IgD-negative memory B cell (primary cell): Measurements from ENCODE around the gene MLLT3. TPM values are rescaled to one million over a fixed set of nuclear protein-coding genes. Genes with fewer than 3 reads are reported as not detected.
A peak's percentile ranks its signal among the peaks of the same experiment; 100 is the strongest.
"Not testable (repeated sequence)": the region's sequence is repeated elsewhere in the genome, so short reads cannot be mapped to it uniquely, and the experiment has no call there.

Source experiments
- H3K27ac Mint-ChIP-seq, 3 donors: one replicate each; pipeline ENCODE4 v1.8.0; 2020 to 2022; ENCODE audit warnings: mild to moderate bottlenecking in 3 of 3, mixed read lengths in 3 of 3, moderate library complexity in 1 of 3
- H3K27me3 Mint-ChIP-seq: one replicate; pipeline ENCODE4 v1.8.0; 2021; ENCODE audit warnings: mixed read lengths
- H3K36me3 Mint-ChIP-seq: one replicate; pipeline ENCODE4 v1.8.0; 2020; ENCODE audit warnings: mild to moderate bottlenecking, mixed read lengths
- H3K4me1 Mint-ChIP-seq, 3 donors: one replicate each; pipeline ENCODE4 v1.8.0; 2020 to 2022; ENCODE audit warnings: mixed read lengths in 3 of 3, mild to moderate bottlenecking in 1 of 3
- H3K4me3 Mint-ChIP-seq, 4 donors: one replicate each; pipeline ENCODE4 v1.8.0; 2020 to 2022; ENCODE audit warnings: mild to moderate bottlenecking in 4 of 4, mixed read lengths in 4 of 4, moderate library complexity in 3 of 4
- H3K9me3 Mint-ChIP-seq, 3 donors: one replicate each; pipeline ENCODE4 v1.8.0; 2020 to 2021; ENCODE audit warnings: mixed read lengths in 3 of 3, mild to moderate bottlenecking in 1 of 3
- polyA plus RNA-seq: library from polyadenylated mRNA; unstranded; fragments of 300-500 nt; fragmentation: Illumina TruSeq; gene quantifications from one replicate; pipeline ENCODE4 v1.2.3, GENCODE V29; 2021

MLLT3 gene
- 3.2 TPM for polyA plus RNA-seq

GRCh38 chr9:20622330-20623020 lies at the start of gene MLLT3:
Gene MLLT3 (minus strand): TSS chr9:20622499.
- H3K4me3 Mint-ChIP-seq, result peak within 1 kb of the TSS; percentile 91 to 97 (median 94)
- H3K9me3 Mint-ChIP-seq, result peaks cover 0 to 2% (median 0%) of the 10 kb centered on the region in 3 donors
- H3K27me3 Mint-ChIP-seq, result peaks cover 33% of the 10 kb centered on the region
- H3K36me3 Mint-ChIP-seq, result no peaks in the 10 kb centered on the region
- peaks cover 14 to 31% (median 30%) of the 10 kb centered on the region in 3 donors for H3K4me1 Mint-ChIP-seq
- H3K27ac Mint-ChIP-seq, result peak within 1 kb of the TSS; percentile 83 to 95 (median 89)

GRCh38 chr9:20671635-20672034 lies 49.3 kb upstream of the MLLT3 start:
- no peaks in the 10 kb centered on the region for H3K4me1 Mint-ChIP-seq
- H3K36me3 Mint-ChIP-seq, result no peaks in the 10 kb centered on the region
- H3K27ac Mint-ChIP-seq, result no peak overlapping the region
- H3K27me3 Mint-ChIP-seq, result no peaks in the 10 kb centered on the region
- no peak overlapping the region for H3K4me3 Mint-ChIP-seq
- no peaks in the 10 kb centered on the region for H3K9me3 Mint-ChIP-seq

DNA sequence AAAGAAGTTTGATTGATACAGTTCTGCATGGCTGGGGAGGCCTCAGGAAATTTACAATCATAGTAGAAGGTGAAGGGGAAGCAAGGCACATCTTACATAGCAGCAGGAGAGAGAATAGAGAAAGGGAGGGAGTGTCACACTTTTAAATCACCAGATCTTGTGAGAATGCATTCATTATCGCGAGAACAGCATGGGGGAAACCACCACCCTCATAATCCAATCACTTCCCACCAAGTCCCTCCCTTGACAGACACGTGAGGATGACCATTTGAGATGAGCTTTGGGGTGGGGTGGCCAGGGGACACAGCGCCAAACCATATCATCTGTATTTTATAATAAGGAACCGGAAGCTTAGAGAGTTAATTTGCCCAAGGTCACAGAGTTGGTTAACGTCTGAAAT lies 48.1 kb upstream of the MLLT3 start:
- H3K27me3 Mint-ChIP-seq, result no peaks in the 10 kb centered on the region
- H3K4me3 Mint-ChIP-seq, result no peak overlapping the region
- no peaks in the 10 kb centered on the region for H3K4me1 Mint-ChIP-seq
- H3K36me3 Mint-ChIP-seq, result no peaks in the 10 kb centered on the region
- no peak overlapping the region for H3K27ac Mint-ChIP-seq
- no peaks in the 10 kb centered on the region for H3K9me3 Mint-ChIP-seq

DNA sequence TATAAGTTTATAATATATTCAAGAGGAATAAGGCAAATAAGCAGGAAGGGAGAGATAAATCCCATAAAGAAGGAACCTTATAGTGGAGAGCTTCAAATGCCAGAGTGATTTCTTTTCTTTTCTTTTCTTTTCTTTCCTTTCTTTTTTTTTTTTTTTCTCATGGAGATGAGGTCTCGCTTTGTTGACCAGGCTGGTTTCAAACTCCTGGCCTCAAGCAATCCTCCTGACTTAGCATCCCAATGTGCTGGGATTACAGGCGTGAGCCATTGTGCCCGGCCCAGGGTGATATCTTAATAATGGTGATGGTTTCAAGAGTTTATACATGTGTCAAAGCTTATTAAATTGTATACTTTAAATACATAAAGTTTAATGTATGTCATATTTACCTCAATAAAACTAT lies 42.2 kb upstream of the MLLT3 start:
- Mint-ChIP-seq H3K27me3 (peaks cover 1% of the 10 kb centered on the region), H3K4me3 (no peak overlapping the region), H3K27ac (no peak overlapping the region)

DNA sequence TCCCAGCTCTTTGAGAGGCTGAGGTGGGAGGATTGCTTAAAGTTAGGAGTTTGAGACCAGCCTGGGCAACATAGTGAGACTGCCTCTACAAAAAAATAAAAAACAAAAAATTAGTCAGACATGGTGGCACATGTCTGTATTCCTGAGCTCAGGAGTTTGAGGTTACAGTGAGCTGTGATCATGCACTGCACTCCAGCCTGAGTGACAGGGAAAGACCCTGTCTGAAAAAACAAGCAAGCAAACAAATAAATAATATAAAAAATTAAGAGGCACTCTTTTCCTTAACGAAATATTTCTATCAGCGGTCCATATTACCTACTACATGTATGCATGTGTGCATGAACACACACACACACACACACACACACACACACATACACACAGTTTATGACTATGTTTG lies 40.8 kb upstream of the MLLT3 start:
- Mint-ChIP-seq H3K36me3 (no peaks in the 10 kb centered on the region), H3K9me3 (no peaks in the 10 kb centered on the region), H3K27ac (no peak overlapping the region)

More for the DNA sequence above, 42.2 kb upstream of the MLLT3 start:
- no peaks in the 10 kb centered on the region for H3K36me3 Mint-ChIP-seq
- peaks cover 0 to 3% (median 3%) of the 10 kb centered on the region in 3 donors for H3K4me1 Mint-ChIP-seq
- no peaks in the 10 kb centered on the region for H3K9me3 Mint-ChIP-seq

DNA sequence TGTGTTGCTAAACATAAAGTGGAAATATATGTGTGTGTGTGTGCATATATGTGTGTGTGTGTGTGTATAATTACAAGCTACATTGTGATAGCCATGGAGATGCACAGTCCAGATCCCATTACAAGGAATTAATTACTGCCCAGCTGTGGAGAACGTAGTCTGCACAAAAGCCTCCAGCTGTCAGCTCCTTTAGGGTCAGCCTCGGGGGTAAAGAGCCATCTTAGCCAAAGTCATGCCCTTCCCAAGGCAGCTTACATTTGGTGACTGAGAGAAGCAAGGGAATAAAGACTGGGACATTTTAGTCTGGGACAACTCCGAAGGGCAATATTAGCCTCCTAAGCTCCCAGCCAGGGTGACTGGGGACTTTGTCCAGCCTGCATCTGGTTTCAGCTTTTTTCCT lies 39.9 kb upstream of the MLLT3 start:
- Mint-ChIP-seq H3K27me3 (peaks cover 1% of the 10 kb centered on the region), H3K27ac (no peak overlapping the region), H3K36me3 (no peaks in the 10 kb centered on the region), H3K4me3 (no peak overlapping the region), H3K9me3 (no peaks in the 10 kb centered on the region), H3K4me1 (peaks cover 0 to 3% (median 3%) of the 10 kb centered on the region in 3 donors)

More for the DNA sequence above, 40.8 kb upstream of the MLLT3 start:
- Mint-ChIP-seq H3K27me3 (peaks cover 1% of the 10 kb centered on the region), H3K4me3 (no peak overlapping the region), H3K4me1 (peaks cover 0 to 3% (median 3%) of the 10 kb centered on the region in 3 donors)

GRCh38 chr9:20659474-20659967 lies 37.2 kb upstream of the MLLT3 start:
- H3K27me3 Mint-ChIP-seq, result peaks cover 5% of the 10 kb centered on the region

GRCh38 chr9:20658677-20659473 lies 36.6 kb upstream of the MLLT3 start:
- Mint-ChIP-seq H3K9me3 (no peaks in the 10 kb centered on the region), H3K27ac (no peak overlapping the region), H3K4me3 (peak overlapping the region in 2 of 4 donors; percentile 89 to 96), H3K4me1 (peaks cover 0 to 3% (median 3%) of the 10 kb centered on the region in 3 donors), H3K36me3 (no peaks in the 10 kb centered on the region), H3K27me3 (peaks cover 9% of the 10 kb centered on the region)

More at GRCh38 chr9:20659474-20659967, 37.2 kb upstream of the MLLT3 start:
- H3K4me1 Mint-ChIP-seq, result peaks cover 0 to 3% (median 3%) of the 10 kb centered on the region in 3 donors
- no peaks in the 10 kb centered on the region for H3K36me3 Mint-ChIP-seq
- no peak overlapping the region for H3K4me3 Mint-ChIP-seq
- H3K27ac Mint-ChIP-seq, result no peak overlapping the region
- H3K9me3 Mint-ChIP-seq, result no peaks in the 10 kb centered on the region

- H3K27ac Mint-ChIP-seq, H3K27me3 Mint-ChIP-seq, H3K4me1 Mint-ChIP-seq, H3K36me3 Mint-ChIP-seq, H3K9me3 Mint-ChIP-seq: not testable (repeated sequence)
- H3K4me3 Mint-ChIP-seq, result peak overlapping the region in 2 of 4 donors; percentile 89 to 96
These were observed 36.0 kb upstream of the MLLT3 start for GRCh38 chr9:20658246-20658667.

DNA sequence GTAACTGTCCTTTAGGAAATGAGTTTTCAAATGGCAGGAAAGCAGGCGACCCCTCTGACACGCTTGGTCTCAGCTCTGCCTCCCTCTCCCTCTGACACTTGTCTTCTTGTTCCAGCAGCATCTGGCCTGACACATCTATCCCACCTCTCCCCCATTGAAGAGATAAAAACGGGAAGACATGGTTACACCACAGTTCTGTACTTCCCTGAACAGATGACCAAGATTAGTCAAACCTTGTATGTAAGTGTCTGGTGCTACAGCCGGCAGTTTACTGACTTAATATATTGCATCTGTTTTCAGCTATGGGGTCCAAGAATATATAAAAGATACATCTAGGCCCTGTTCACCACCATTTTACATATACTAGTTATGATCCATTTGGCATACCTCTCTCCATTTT lies 29.6 kb upstream of the MLLT3 start:
- Mint-ChIP-seq H3K27ac (no peak overlapping the region), H3K9me3 (no peaks in the 10 kb centered on the region), H3K36me3 (peaks cover 2% of the 10 kb centered on the region), H3K4me1 (peaks cover 0 to 2% (median 0%) of the 10 kb centered on the region in 3 donors), H3K4me3 (peak overlapping the region in 1 of 4 donors; percentile 25), H3K27me3 (peaks cover 13% of the 10 kb centered on the region)

GRCh38 chr9:20650750-20651299 lies 28.5 kb upstream of the MLLT3 start:
- Mint-ChIP-seq H3K27me3 (peaks cover 18% of the 10 kb centered on the region), H3K4me1 (peaks cover 0 to 2% (median 0%) of the 10 kb centered on the region in 3 donors)

GRCh38 chr9:20650313-20650712 lies 28.0 kb upstream of the MLLT3 start:
- no peaks in the 10 kb centered on the region for H3K9me3 Mint-ChIP-seq
- peaks cover 2% of the 10 kb centered on the region for H3K36me3 Mint-ChIP-seq
- H3K27ac Mint-ChIP-seq, result no peak overlapping the region
- peaks cover 20% of the 10 kb centered on the region for H3K27me3 Mint-ChIP-seq
- no peak overlapping the region for H3K4me3 Mint-ChIP-seq
- H3K4me1 Mint-ChIP-seq, result peaks cover 0 to 2% (median 0%) of the 10 kb centered on the region in 3 donors

More at GRCh38 chr9:20650750-20651299, 28.5 kb upstream of the MLLT3 start:
- H3K27ac Mint-ChIP-seq, result no peak overlapping the region
- H3K4me3 Mint-ChIP-seq, result no peak overlapping the region
- no peaks in the 10 kb centered on the region for H3K9me3 Mint-ChIP-seq
- peaks cover 2% of the 10 kb centered on the region for H3K36me3 Mint-ChIP-seq

GRCh38 chr9:20649381-20649780 lies 27.1 kb upstream of the MLLT3 start:
- Mint-ChIP-seq H3K27ac (no peak overlapping the region), H3K36me3 (peaks cover 2% of the 10 kb centered on the region), H3K27me3 (peaks cover 16% of the 10 kb centered on the region), H3K9me3 (no peaks in the 10 kb centered on the region), H3K4me1 (peaks cover 0 to 2% (median 0%) of the 10 kb centered on the region in 3 donors), H3K4me3 (no peak overlapping the region)

- Mint-ChIP-seq H3K27ac (no peak overlapping the region), H3K4me1 (peaks cover 0 to 2% (median 0%) of the 10 kb centered on the region in 3 donors), H3K36me3 (peaks cover 2% of the 10 kb centered on the region), H3K9me3 (no peaks in the 10 kb centered on the region), H3K4me3 (no peak overlapping the region), H3K27me3 (peaks cover 22% of the 10 kb centered on the region)
These were observed 24.4 kb upstream of the MLLT3 start for GRCh38 chr9:20646656-20647055.

- Mint-ChIP-seq H3K9me3 (peaks cover 0 to 2% (median 0%) of the 10 kb centered on the region in 3 donors), H3K36me3 (peaks cover 2% of the 10 kb centered on the region), H3K4me3 (no peak overlapping the region), H3K4me1 (peaks cover 6 to 11% (median 9%) of the 10 kb centered on the region in 3 donors), H3K27me3 (peaks cover 22% of the 10 kb centered on the region), H3K27ac (no peak overlapping the region)
These were observed 21.4 kb upstream of the MLLT3 start for GRCh38 chr9:20643660-20644059.
